Measurements from ENCODE around the gene TMEM30B.

Gene TMEM30B

DNA sequence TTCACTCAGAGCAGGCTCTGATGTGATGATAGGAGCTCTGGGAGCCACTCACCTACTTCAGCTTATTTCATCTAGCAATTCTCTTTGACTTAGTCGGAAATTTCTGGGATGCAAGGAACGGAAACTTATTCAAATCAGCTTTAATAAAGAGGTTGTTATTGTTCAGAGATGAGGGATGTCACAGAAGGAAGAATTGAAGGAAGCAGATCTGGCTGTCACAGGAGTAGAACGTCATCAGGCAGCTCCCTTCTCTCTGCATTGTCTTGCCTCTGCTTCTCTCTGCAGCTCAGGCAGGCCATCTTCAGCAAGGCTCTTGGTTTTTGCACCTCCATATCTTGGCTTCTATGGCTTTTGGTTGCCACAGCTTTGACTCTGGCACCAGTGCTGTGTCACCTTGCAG is 7.6 kb upstream of the TMEM30B start:
- TF ChIP-seq, protein P1, sequence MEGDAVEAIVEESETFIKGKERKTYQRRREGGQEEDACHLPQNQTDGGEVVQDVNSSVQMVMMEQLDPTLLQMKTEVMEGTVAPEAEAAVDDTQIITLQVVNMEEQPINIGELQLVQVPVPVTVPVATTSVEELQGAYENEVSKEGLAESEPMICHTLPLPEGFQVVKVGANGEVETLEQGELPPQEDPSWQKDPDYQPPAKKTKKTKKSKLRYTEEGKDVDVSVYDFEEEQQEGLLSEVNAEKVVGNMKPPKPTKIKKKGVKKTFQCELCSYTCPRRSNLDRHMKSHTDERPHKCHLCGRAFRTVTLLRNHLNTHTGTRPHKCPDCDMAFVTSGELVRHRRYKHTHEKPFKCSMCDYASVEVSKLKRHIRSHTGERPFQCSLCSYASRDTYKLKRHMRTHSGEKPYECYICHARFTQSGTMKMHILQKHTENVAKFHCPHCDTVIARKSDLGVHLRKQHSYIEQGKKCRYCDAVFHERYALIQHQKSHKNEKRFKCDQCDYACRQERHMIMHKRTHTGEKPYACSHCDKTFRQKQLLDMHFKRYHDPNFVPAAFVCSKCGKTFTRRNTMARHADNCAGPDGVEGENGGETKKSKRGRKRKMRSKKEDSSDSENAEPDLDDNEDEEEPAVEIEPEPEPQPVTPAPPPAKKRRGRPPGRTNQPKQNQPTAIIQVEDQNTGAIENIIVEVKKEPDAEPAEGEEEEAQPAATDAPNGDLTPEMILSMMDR (IDR thresholded peaks at IDR 0.05; ENCODE audit: extremely low read depth, insufficient read depth, missing control alignments), result no peak
- DNase-seq (ENCODE audit: low spot score), result no peak
- in situ Hi-C loops (cut with MboI; ENCODE audit: low pct_unique_long_range_greater_than_20kb, low sequenced_read_pairs, unreplicated experiment), result loop anchor here (25.0 kb wide), 1 partner anchor 549 kb away; no protein-coding TSS in a partner anchor

DNA sequence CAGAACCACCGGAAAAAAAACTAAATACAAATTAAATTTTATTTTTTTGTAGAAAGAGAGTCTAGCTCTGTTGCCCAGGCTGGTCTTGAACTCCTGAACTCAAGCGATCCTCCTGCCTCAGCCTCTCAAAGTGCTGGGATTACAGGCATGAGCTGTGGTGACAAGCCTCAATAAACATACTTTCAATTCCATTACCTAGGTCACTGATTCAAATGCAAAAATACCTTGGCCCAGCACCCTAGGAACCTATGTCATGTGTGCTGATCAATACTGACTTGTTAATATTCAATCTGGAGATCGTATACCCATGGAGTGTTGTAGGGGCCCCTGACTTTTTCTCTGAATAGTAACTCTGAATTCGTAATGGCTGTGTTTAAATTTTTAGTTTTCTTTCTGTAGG is 7.1 kb upstream of the TMEM30B start:
- DNase-seq (ENCODE audit: low spot score), result no peak

DNA sequence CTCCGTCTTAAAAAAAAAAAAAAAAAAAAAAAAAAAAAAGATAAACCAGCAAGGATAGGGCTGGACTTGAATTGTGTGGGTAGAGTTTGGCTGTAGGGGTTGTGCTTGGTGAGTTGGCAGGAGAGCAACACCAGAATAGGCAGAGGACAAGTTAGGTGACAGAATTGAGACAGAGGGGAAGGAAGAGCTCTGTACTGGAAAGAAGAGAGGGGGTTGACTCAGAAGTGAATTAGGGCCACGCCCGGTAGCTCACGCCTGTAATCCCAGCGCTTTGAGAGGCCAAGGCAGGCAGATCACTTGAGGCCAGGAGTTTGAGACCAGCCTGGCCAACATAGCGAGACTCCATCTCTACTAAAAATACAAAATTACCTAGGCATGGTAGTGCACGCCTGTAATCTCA is 6.1 kb upstream of the TMEM30B start:
- TF ChIP-seq, protein P1 (IDR thresholded peaks at IDR 0.05; ENCODE audit: extremely low read depth, insufficient read depth, missing control alignments), result no peak
- in situ Hi-C loops (cut with MboI; ENCODE audit: low pct_unique_long_range_greater_than_20kb, low sequenced_read_pairs, unreplicated experiment), result loop anchor here (25.0 kb wide), 1 partner anchor 550 kb away; no protein-coding TSS in a partner anchor
- no peak for DNase-seq (ENCODE audit: low spot score)

More for the DNA sequence above, 7.1 kb upstream of the TMEM30B start:
- TF ChIP-seq, protein P1 (IDR thresholded peaks at IDR 0.05; ENCODE audit: extremely low read depth, insufficient read depth, missing control alignments), result no peak
- in situ Hi-C loops (cut with MboI; ENCODE audit: low pct_unique_long_range_greater_than_20kb, low sequenced_read_pairs, unreplicated experiment), result loop anchor here (25.0 kb wide), 1 partner anchor 549 kb away; no protein-coding TSS in a partner anchor

DNA sequence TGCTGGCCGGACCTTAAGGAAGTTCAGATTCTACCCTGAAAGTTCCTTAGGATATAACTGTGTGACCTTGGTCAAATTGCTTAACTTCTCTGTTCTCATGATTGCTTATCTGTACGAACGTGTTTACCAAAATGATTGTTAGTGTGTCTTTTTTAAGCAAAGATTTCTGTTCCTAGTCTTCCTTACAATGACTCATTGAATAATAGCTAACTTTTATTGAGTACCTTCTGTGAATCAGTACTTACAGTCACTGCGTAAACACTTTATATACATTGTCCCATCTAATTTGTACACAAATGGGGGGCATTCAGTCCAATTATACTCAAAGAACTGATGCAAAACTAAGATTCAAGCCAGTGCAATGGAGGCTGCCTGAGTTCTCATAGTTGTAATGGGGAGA is 4.2 kb upstream of the TMEM30B start:
- in situ Hi-C loops (cut with MboI; ENCODE audit: low pct_unique_long_range_greater_than_20kb, low sequenced_read_pairs, unreplicated experiment), result loop anchor here (25.0 kb wide), 1 partner anchor 552 kb away; no protein-coding TSS in a partner anchor
- TF ChIP-seq, protein P1 (IDR thresholded peaks at IDR 0.05; ENCODE audit: extremely low read depth, insufficient read depth, missing control alignments), result no peak
- no peak for DNase-seq (ENCODE audit: low spot score)

DNA sequence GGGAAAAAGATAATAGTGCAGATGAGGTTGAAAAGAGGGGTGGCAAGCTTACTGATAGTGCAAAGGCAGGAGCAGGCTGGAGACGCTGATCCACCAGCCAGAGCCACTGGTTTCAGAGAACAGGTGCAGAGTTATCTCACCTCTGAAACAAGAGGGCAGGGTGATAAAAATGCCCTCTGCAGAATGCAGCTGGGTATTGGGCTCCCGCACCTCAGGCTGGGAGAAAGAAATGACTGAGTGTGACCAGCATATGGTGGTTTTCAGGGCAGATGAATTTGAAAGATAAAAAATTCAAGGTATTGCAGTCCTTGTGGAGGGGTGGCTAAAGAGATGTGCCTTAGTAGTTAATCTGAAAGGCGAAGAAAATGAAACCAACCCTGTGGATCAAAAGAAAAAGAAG is 2.9 kb upstream of the TMEM30B start:
- no peak for DNase-seq (ENCODE audit: low spot score)
- TF ChIP-seq, protein P1 (IDR thresholded peaks at IDR 0.05; ENCODE audit: extremely low read depth, insufficient read depth, missing control alignments), result no peak
- in situ Hi-C loops (cut with MboI; ENCODE audit: low pct_unique_long_range_greater_than_20kb, low sequenced_read_pairs, unreplicated experiment), result loop anchor here (25.0 kb wide), 1 partner anchor 553 kb away; no protein-coding TSS in a partner anchor

DNA sequence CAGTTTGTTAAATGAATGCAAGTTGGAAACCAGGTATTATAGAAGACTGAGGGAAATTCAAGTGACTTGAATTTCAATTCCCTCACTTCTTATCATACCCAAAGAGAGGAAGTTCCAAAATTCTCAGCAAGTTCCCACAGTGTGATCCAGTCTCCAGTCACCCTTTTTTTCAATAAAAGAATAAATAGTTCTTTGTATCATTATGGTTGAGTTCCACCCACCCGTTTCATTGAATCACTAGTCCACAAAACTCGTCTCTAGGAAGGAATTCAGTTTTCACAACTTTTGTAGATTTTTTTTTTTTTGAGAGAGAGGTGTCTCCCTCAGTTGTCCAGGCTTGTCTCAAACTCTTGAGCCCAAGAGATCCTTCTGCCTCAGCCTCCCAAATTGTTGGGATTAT is 1.6 kb upstream of the TMEM30B start:
- TF ChIP-seq, protein P1 (IDR thresholded peaks at IDR 0.05; ENCODE audit: extremely low read depth, insufficient read depth, missing control alignments), result no peak
- no peak for DNase-seq (ENCODE audit: low spot score)
- in situ Hi-C loops (cut with MboI; ENCODE audit: low pct_unique_long_range_greater_than_20kb, low sequenced_read_pairs, unreplicated experiment), result loop anchor here (25.0 kb wide), 1 partner anchor 555 kb away; no protein-coding TSS in a partner anchor
